ENCODE data around the gene PGM3.

Gene PGM3

GRCh38 chr6:83127976-83128375, 65.1 kb downstream of the PGM3 start:
- no peak for TF ChIP-seq CTCF (IDR thresholded peaks at IDR 0.05; ENCODE audit: low read depth, low read length, missing control alignments)
- no peak for DNase-seq (ENCODE audit: low read depth)
- H3K4me3 ChIP-seq (ENCODE audit: low read depth, low read length) = no peak overlapping the region
- in situ Hi-C loops (cut with HindIII; ENCODE audit: low sequenced_read_pairs) = no loop called here

- TF ChIP-seq CTCF (IDR thresholded peaks at IDR 0.05; ENCODE audit: low read depth, low read length, missing control alignments) = no peak
- DNase-seq (ENCODE audit: low read depth) = no peak
- in situ Hi-C loops (cut with HindIII; ENCODE audit: low sequenced_read_pairs) = no loop called here
- no peak overlapping the region for H3K4me3 ChIP-seq (ENCODE audit: low read depth, low read length)
Measured at GRCh38 chr6:83127258-83127657, 65.8 kb downstream of the PGM3 start.

- in situ Hi-C loops (cut with HindIII; ENCODE audit: low sequenced_read_pairs) = no loop called here
- no peak for TF ChIP-seq CTCF (IDR thresholded peaks at IDR 0.05; ENCODE audit: low read depth, low read length, missing control alignments)
- H3K4me3 ChIP-seq (ENCODE audit: low read depth, low read length) = no peak overlapping the region
- DNase-seq (ENCODE audit: low read depth) = no peak
Measured at GRCh38 chr6:83126807-83127206, 66.3 kb downstream of the PGM3 start.

GRCh38 chr6:83126223-83126622, 66.8 kb downstream of the PGM3 start:
- no peak for DNase-seq (ENCODE audit: low read depth)
- no peak overlapping the region for H3K4me3 ChIP-seq (ENCODE audit: low read depth, low read length)
- no peak for TF ChIP-seq CTCF (IDR thresholded peaks at IDR 0.05; ENCODE audit: low read depth, low read length, missing control alignments)
- in situ Hi-C loops (cut with HindIII; ENCODE audit: low sequenced_read_pairs) = no loop called here

GRCh38 chr6:83125425-83125824, 67.6 kb downstream of the PGM3 start:
- no peak for DNase-seq (ENCODE audit: low read depth)
- in situ Hi-C loops (cut with HindIII; ENCODE audit: low sequenced_read_pairs) = no loop called here
- no peak overlapping the region for H3K4me3 ChIP-seq (ENCODE audit: low read depth, low read length)
- TF ChIP-seq CTCF (IDR thresholded peaks at IDR 0.05; ENCODE audit: low read depth, low read length, missing control alignments) = no peak

- in situ Hi-C loops (cut with HindIII; ENCODE audit: low sequenced_read_pairs) = no loop called here
- no peak for DNase-seq (ENCODE audit: low read depth)
- no peak for TF ChIP-seq CTCF (IDR thresholded peaks at IDR 0.05; ENCODE audit: low read depth, low read length, missing control alignments)
- no peak overlapping the region for H3K4me3 ChIP-seq (ENCODE audit: low read depth, low read length)
Measured at GRCh38 chr6:83124553-83124952, 68.5 kb downstream of the PGM3 start.

GRCh38 chr6:83119742-83120300, 73.2 kb downstream of the PGM3 start:
- H3K4me3 ChIP-seq (ENCODE audit: low read depth, low read length) = no peak overlapping the region
- no peak for DNase-seq (ENCODE audit: low read depth)
- no peak for TF ChIP-seq CTCF (IDR thresholded peaks at IDR 0.05; ENCODE audit: low read depth, low read length, missing control alignments)
- in situ Hi-C loops (cut with HindIII; ENCODE audit: low sequenced_read_pairs) = no loop called here

All from astrocyte of the cerebellum (primary cell).